DMS79 (cell line): ENCODE data around the gene CNP.
A peak's percentile ranks its signal among the peaks of the same experiment; 100 is the strongest.

Experiments used
- DNase-seq: peaks from one replicate; lab custom pipeline; 2025; lab: John Stamatoyannopoulos, UW

Gene CNP

DNA sequence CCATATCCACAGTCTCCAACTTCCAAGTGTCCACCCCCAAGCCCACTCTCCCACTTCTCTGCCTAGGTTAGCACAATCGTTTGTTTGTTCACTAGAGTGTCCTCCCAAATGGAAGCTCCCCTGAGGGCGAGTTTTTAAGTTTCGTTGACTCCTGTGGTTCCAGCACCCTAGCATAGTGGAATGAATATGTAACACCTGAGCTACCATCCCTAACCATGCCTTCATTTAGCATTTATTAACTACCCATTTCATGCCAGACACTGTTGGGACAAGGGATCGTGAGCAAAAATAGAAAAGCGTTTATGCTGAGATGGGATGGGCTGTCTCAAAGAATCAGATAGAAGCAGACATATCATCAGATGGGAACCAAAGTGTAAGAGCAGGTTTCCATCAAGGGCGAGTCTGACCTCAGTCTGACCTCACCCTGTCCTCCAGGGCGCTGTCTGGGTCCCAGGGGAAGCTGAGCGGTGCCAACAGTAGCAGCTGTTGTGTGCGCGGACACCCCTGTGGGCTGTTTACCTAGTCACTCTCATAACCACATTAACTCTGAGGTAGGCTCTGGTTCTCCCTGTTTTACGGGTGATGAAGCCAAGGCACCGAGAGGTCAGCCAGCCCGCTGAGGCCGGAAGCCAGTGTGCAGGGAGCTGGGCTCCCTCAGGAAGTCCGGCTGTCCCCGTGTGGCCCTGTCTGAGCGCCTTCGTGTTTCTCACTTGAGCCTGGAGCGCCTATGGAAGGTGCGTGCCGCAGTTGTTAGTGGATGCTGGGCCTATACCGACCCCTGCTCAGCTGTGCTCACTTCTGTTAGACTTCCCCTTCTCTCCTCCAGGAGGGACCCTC lies 6.2 kb downstream of the CNP start:
- DNase-seq = peak; percentile 34

DNA sequence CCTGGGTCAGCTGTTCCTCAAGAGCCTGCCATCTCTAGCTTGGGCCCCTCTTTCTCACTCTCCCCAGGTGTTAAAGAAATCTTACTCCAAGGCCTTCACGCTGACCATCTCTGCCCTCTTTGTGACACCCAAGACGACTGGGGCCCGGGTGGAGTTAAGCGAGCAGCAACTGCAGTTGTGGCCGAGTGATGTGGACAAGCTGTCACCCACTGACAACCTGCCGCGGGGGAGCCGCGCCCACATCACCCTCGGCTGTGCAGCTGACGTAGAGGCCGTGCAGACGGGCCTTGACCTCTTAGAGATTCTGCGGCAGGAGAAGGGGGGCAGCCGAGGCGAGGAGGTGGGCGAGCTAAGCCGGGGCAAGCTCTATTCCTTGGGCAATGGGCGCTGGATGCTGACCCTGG lies 6.8 kb downstream of the CNP start:
- DNase-seq = no peak

DNA sequence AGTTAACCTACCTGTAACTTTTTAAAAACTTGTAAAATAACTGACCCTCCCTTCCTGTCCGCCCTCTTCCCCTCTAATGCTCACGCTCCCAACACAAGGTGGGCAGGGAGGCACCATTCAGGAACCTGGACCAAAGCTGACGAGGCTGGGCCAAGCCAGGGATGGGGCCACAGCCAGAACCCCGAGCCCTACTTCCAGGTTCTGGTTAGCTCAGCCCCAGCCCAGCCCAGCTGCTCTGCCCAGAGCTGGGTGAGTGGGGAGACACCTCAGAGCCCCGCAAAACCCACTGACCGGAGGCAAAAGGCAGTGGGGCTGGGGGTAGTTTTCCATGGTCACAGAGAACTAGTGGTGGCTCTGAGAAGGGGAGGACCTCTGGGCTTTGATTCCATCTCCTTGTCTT lies 7.4 kb downstream of the CNP start:
- no peak for DNase-seq

DNA sequence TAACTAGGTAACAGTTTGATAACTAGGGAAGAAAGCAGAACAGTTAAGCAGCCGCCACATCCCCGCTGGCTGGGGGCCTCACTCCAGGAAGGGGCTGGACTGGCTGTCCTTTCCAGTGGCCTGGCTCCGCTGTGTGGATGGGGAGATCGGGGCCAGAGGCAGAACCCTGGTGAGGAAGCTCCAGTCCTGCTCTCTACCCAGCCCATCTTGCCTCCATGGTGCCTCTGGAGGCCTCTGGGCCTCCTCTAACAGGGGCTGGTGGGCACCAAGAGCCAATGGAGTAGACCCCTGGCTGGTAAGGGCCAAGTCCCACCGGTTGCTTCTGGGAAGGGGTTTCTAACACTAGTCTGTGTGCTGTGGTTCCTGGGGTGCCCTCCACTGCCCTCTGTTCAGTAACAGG lies 8.1 kb downstream of the CNP start:
- DNase-seq = no peak

DNA sequence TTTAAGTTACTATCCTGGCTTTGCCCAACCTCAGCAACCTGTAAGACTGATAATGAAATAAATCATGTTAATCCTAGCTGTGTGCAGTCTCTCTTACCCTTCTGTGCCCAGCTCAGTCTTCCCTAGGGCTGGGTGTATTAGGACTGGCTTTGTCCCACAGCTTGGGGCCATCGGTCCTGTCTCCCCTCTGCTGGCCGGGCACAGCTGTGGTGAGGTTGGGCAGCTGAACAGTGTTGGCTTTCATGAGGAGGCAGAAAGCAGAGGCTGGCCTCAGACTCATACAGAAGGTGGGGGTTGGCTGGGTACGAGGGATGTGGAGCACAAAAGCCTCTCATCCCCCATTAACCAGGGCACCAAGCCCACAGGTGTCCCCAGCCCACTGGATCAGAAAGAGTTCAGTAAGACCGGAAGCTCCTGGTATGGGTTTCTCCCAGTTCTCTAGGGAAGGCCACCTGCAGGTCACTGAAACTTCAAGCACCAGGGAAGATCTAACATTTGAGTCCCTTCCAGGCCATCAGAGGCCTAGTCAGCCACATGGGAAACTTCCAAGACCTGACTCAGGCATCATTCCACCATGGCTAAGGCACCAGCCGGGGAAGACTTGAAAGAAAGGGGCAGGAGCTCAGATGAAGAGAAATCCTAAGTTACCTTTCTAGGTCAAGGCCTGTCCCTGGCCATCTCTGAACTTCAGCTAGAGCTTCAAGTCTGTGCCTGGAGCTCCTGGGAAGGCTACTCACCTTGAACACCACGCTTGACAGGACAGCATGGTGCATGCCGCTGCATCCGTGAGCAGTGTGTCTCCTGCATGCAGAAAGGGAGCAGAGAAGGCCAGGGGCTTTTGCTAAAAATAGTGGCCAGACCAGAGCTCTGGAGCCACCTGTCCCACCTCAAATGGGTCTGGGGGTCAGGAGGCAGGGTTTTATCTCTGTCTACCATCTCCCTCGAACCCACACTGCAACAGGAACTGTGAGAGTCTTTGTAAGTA lies 8.8 kb downstream of the CNP start:
- no peak for DNase-seq

DNA sequence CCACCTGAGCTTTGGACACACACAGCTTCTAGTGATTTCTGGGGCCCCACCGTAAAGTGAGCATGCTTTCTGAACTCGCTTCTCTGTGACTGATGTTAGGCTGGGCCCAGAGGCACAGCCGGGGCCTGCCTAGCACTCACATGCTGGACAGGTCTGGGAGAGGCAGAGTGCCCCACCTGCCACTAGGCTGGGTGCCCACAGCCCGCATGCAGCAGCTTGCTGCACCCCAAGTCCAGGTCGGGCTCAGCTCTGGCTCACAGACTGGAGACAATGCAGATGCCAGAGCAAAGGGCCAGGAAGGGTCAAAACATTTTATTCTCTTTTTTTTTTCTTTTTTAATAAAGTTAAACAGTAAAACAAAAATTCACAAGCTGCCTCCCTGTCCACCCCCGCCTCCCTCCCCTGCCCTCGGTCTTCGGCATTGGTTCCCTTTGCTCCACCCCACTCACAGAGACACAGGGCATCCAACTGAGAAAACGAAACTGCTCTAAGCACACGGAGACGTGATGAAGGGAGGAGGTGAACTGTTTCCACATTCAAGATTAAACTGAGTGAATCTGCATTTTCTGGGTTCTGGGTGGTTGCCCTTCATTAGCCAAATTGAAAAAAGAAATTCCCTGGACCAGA lies 9.7 kb downstream of the CNP start:
- no peak for DNase-seq

DNA sequence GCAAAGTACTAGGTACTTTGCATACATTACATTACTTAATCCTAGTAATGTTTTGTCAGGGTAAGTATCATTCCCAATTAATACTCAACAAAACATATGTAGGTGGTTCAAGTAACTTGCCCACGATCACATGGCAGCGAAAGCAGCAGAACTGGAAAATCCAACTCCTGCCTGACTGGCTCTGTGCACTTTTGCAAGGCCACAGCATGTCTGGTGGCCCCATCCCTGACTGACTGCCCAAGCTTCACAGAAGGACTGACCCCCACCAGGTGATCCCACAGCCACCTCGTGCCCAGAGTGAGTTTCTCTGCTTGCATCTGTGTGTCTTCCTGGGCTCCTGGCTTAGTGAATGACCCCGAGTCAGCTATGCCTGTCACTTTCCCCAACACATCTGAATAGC lies 11.4 kb downstream of the CNP start:
- DNase-seq = no peak

DNA sequence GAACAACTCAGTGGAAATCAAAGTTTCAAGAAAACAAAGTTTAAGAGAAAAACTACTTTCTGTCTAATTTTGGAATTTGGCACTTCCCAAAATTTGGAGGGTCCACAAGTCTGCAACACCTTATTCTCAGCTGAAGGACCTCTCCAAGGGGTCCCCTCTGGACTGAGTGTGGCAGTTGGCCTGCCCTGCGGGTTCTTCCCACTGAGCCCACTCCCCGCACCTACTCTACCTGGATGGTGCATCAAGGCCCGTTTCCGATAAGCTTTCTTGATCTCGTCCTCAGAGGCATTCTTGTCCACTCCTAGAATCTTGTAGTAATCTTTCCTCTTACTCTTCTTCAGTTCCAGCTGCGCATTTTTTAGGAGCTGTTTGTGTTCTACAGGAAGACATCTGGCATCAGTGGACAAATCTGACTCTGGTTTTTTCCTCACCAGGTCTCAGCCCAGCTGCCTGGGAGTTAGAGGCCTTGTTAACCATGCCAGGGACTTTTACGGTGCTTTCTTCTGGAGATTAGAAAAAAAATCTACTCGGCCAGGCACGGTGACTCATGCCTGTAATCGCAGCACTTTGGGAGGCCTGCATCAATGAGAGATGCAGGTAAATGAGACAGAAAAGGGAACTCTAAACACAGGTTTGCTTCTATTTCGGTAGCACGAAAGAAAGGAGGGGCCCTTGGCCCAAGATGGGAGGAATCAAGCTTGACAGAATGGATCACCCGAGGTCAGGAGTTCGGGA lies 15.6 kb downstream of the CNP start:
- no peak for DNase-seq

DNA sequence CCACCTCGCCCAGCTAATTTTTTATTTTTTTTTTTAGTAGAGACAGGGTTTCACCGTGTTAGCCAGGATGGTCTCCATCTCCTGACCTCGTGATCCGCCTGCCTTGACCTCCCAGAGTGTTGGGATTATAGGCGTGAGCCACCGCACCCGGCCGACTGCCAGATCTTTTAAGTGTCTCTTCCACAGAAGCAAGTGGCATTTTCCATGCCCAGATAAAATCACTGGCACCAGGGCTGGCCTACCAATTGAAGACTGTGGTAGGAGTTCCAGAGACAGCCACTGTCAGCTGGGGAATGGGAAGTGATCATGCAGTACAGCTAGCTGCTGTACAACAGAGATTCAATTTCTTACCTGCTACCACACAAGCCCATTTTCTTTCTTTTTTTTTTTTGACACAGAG lies 17.9 kb downstream of the CNP start:
- DNase-seq = no peak

DNA sequence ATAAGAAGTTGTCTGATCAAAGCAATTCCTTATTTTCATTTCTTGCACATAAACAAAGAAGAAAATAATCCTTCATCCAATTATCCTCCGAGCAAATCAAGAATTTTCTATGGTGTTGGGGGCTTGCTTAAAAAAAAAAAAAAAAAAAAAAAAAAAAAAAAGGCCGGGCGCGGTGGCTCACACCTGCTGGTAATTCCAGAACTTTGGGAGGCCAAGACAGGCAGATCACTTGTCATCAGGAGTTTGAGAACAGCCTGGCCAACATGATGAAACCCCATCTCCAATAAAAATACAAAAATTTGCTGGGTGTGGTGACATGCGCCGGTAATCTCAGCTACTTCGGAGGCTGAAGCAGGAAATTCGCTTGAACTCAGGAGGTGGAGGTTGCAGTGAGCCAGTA lies 19.3 kb downstream of the CNP start:
- no peak for DNase-seq

DNA sequence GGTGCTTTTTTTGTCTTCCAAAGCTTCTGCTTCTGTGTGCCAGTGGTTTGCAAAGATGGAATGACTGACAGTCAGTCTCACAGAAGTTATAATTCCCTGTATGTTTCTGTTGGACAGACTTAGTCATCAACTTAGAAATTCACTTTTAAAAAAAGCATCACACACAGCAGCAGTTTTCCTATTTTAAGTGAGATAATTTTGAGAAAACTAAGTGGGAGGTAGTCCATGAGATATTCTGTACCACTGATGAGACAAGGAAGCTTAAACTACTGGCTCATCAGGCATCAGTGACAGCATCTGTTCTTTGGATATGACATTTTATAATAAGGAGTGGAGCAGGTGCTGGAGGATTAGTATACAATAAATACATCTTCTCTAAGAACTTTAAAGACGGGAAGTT lies 20.0 kb downstream of the CNP start:
- DNase-seq = no peak

DNA sequence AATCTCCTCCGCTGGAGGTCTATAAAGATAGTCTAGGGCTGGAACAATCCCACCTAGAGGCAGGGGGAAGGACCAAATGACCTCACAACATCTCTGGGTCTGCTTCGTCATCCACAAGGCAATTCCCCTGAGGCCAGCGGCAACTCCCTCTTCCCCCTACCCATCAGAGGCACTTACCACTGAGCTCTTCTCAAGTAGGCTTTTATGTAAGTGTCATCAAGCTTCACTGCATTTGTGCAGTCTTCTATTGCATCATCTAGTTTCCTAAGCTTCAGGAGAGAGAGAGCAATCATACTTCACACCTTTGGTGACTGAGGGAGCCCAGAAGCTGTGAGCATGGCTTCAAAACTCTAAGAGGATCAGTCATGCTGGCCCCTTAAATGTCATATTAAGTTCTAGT lies 21.0 kb downstream of the CNP start:
- peak; percentile 19 for DNase-seq

DNA sequence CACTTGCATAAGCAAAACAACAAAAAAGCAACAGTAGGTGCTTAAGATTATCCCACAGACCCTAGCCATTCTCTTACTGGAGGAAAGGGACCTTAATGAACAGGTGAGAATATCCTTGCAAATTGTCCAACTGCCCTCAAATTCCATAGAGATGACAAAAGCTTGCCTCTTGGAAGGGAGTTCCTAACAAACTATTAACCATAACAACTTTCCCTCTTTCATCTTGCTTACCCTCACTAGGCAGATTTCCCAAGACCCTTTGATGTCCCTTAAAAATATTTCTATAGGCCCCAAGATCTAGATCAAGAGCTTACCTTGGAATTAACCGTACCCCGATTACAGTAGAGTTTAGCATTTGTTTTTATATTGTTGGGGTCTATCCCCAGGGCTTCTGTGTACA lies 21.8 kb downstream of the CNP start:
- no peak for DNase-seq

DNA sequence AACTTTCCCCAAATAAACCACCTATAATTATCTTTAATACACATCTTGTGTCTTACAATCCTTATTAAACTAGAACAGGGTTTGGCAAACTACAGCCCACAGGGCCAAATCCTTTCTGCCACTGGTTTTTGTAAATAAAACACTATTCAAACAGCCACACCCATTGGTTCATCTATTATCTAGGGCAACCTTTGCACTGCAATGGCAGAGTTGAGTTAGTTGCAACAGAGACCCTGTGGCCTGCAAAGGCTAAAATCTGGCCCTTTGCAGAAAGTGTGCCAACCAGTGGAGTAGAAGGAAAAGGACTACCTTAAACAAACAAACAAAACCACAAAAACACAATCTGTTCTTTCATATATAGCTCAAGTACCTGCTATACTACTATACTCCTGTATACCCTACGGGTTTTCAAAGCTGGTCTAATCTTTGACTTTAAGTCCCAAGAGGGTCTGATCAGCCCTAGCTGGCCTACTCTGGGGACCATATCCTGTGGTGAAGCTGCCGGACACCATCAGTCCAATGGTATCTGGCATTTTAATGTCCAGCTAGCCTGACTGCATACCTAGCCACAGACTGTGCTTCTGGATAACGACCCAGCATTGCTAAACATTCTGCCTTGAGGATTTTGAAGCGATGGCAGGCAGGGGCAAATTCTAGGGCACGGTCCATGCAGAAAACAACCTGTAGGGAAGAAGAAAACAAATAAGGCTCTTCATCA lies 23.3 kb downstream of the CNP start:
- DNase-seq = no peak

DNA sequence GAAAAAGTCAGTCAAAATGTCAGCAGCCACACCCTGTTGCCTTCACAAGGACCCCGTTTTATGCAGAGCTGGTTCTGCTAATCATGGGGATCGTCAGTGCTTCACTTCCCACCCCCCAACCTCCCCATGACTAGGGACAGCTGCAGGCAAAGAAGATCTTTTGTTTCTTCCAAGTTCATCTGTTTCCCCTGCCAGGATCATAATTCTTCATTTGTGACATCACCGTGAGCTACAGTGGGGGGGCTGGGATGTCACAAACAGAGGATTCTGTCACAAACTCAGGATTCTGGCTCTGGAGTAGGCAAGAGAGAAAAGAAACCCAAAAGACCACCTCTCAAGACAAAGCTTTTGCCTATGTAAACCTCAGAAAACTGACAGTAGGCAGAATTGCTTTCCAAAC lies 26.0 kb downstream of the CNP start:
- no peak for DNase-seq

DNA sequence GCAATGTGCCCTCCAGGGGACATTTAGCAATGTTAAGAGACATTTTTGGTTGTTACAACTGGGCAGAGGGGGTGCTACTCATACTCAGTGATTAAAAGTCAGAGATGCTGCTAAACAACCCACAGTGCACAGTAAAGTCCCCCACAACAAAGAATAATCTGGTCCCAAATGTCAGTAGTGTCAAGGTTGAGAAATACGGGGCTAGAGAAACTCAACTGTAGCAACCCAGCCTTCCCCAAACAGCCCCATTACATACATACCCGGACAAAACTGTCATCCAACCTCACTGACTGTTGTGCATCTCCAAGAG lies 30.2 kb downstream of the CNP start:
- DNase-seq = no peak

DNA sequence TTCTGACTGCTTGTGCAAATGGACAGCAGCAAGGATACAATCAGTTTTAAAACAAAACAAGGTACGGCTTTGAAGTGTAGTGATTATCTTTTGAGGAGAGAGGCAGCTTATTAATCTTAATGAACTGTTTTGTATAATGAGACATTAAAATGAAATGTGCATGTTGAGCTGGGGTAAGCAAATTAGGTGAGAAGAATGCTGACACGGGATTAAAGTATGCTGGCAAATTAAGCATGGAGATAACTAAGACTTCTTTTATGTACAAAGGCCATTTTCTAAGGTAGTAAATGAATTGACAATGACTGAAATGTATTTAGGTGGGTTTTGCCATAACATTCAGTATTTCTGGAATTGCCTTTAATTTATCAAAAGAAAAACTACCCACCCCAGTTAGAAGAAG lies 31.9 kb downstream of the CNP start:
- no peak for DNase-seq

DNA sequence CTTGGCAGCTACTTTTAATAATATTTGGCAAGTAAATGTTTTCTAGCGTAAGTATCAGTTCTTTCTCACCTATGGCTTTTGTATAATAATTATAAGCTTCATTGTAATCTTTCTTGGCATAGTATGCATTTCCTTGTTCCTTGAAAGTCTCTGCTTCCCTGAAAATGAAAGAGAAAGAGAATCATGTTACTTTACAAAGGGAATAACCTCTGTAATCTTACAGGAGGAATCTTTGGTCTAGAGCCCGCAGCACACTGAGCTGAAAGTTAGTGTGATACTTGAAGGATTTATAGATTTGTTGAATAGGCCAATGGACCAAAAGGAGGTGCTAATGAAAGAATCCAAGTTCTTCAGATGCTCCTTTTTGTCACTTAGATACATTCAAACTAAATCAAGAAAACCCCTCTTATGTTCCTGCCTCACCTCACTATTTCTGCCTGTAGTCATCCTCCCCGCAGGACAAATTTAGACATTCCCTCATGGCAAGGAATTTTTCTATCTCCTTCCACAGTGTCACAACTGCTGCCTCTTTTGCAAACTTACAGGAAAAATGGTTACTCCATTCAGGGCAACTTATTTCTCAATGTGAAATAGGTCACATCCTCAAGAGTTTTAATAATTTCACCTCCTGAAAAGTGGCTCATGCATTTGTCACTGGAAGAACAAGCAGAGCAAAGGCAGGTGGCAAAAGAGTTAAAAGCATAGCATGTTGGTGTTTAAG lies 34.0 kb downstream of the CNP start:
- no peak for DNase-seq

DNA sequence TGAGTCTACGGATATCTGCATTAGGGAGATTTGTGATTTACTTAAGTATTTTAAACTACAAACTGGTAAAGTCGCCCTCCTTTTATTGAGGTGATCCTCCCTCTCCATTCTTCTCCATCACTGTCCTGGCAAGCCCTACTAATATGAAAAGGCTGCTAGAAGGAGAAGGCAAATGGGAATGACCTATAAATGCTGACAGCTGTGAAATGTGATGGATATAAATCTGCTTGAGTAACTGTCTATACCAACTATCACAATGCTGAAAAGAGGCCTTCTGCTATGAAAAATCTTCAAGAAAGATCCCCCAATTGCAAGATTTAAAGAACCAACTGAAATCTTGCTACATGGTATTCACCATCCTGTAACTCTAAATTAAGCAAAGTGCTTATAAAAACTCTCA lies 35.1 kb downstream of the CNP start:
- no peak for DNase-seq

DNA sequence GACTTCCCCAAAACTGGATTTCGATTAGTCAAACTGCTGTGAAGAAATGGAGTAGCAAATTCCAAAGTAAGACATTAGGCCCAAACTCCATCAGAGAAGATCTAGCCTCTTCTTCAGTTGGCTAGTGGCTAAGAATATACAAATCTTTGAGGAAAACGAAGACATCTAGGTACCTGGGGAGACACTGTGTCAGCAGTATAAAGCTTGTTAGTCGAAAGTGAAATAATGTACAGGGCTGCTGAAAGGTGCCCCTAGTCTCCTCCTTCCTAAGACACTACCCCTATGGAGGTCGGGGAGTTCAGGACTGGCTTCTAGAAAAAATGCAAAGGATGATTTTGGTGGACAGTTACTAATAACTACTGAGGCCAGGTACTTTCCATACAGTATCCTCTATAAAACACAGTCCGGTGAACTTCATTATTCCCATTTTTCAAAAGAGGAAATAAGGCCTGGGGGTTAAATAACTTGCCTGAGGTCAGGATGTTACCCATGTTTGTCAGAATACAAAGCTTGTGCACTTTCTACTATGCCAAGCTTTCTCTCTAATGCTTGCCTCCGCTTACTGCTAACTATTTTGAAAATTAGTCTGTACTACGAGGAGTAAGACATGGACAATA lies 35.7 kb downstream of the CNP start:
- no peak for DNase-seq
